Choroid plexus epithelial cell (primary cell): ENCODE measurements around the gene RPL39L.

Experiments used
- DNase-seq: peaks from one replicate; pipeline ENCODE4 v3.0.0-alpha.2; 2010; ENCODE audit warnings: low read depth
- H3K4me3 ChIP-seq: 2 replicates; pipeline ENCODE4 v1.5.1; 2011; ENCODE audit warnings: low read depth, mild to moderate bottlenecking, control low read depth, low read length, moderate library complexity
- CTCF ChIP-seq: conservative IDR thresholded peaks from 2 replicates; pipeline ENCODE4 v1.5.1; 2011; ENCODE audit warnings: low read depth, mild to moderate bottlenecking, control low read depth, inconsistent platforms, low read length, moderate library complexity

Gene RPL39L

GRCh38 chr3:187139126-187139894 lies at the start of gene RPL39L:
Gene RPL39L (minus strand): TSS chr3:187139496. CDS start chr3:187121300, 18,196 bp downstream.
- TF ChIP-seq CTCF, result peak; percentile 93
- peak within 1 kb of the TSS; percentile 76 for H3K4me3 ChIP-seq
- DNase-seq, result peak; percentile 88

- TF ChIP-seq CTCF, result no peak
- no peak overlapping the region for H3K4me3 ChIP-seq
- DNase-seq, result no peak
Observed at GRCh38 chr3:187188931-187189330, 49.6 kb upstream of the RPL39L start.

- no peak for TF ChIP-seq CTCF
- no peak overlapping the region for H3K4me3 ChIP-seq
- peak; percentile 92 for DNase-seq
Observed at GRCh38 chr3:187186801-187187421, 47.6 kb upstream of the RPL39L start.

- TF ChIP-seq CTCF, result no peak
- no peak for DNase-seq
- no peak overlapping the region for H3K4me3 ChIP-seq
Observed at GRCh38 chr3:187186375-187186774, 47.1 kb upstream of the RPL39L start.

- no peak for TF ChIP-seq CTCF
- peak; percentile 21 for DNase-seq
- no peak overlapping the region for H3K4me3 ChIP-seq
Observed at GRCh38 chr3:187185759-187186158, 46.5 kb upstream of the RPL39L start.

- H3K4me3 ChIP-seq, result no peak overlapping the region
- DNase-seq, result peak; percentile 24
- TF ChIP-seq CTCF, result no peak
Observed at GRCh38 chr3:187183903-187184302, 44.6 kb upstream of the RPL39L start.
